OCI-LY7 (cell line): ENCODE data around the gene AFMID. TPM values are rescaled to one million over a fixed set of nuclear protein-coding genes. Genes with fewer than 3 reads are reported as not detected.
A peak's percentile ranks its signal among the peaks of the same experiment; 100 is the strongest.

Experiments used
- Bru-seq: library from RNA; stranded (reverse); fragments of 400-500 nt; gene quantifications from one replicate; lab custom pipeline; 2021; lab: Mats Ljungman, UMichigan
- BruChase-seq, 2 experiments: library from RNA; stranded (reverse); fragments of 400-500 nt; gene quantifications; one replicate each; lab custom pipeline; 2021; lab: Mats Ljungman, UMichigan
- BruUV-seq: library from RNA; stranded (reverse); fragments of 400-500 nt; replicated peaks from 2 replicates; lab custom pipeline; 2021; lab: Mats Ljungman, UMichigan
- CTCF ChIA-PET: fragments of 300-600 bp; sonication (Branson Sonifier 250); formaldehyde crosslinking; loops from one replicate; lab custom pipeline; 2022; ENCODE audit warnings: antibody characterized with exemption; ENCODE audit not compliant: unreplicated experiment; lab: Charles Lee
- POLR2A ChIA-PET: fragments of 300-600 bp; sonication (Branson Sonifier 250); formaldehyde crosslinking; loops from one replicate; lab custom pipeline; 2022; ENCODE audit warnings: antibody characterized with exemption; lab: Charles Lee
- DNase-seq: peaks from one replicate; pipeline ENCODE4 v3.0.0-alpha.2; 2015; ENCODE audit warnings: low spot score
- H2AFZ ChIP-seq: fragments of 200-600 bp; sonication (generic), shearing (Covaris generic); 2 replicates; pipeline ENCODE4 v1.6.1; 2014; ENCODE audit warnings: mild to moderate bottlenecking, antibody characterized with exemption, low read length, moderate library complexity
- H3K27ac ChIP-seq: fragments of 200-600 bp; sonication (generic); 2 replicates; pipeline ENCODE4 v1.5.1; 2014; ENCODE audit warnings: mixed run types, low read depth, mild to moderate bottlenecking, moderate library complexity, low read length, inconsistent platforms; ENCODE audit not compliant: poor library complexity, severe bottlenecking
- H3K36me3 ChIP-seq: fragments of 200-600 bp; sonication (generic); 2 replicates; pipeline ENCODE4 v1.6.1; 2014; ENCODE audit warnings: mild to moderate bottlenecking, antibody characterized with exemption, low read length, moderate library complexity, mixed read lengths; ENCODE audit not compliant: insufficient read depth
- H3K4me1 ChIP-seq: fragments of 200-600 bp; sonication (generic); 2 replicates; pipeline ENCODE4 v1.5.1; 2014; ENCODE audit warnings: mild to moderate bottlenecking, low read length; ENCODE audit not compliant: insufficient read depth, poor library complexity, severe bottlenecking
- H3K4me2 ChIP-seq: fragments of 200-600 bp; sonication (generic); 2 replicates; pipeline ENCODE4 v1.6.1; 2014; ENCODE audit warnings: mild to moderate bottlenecking, low read length
- H3K4me3 ChIP-seq: fragments of 200-600 bp; sonication (generic); 2 replicates; pipeline ENCODE4 v1.5.1; 2014; ENCODE audit warnings: mild to moderate bottlenecking, low read depth, low read length; ENCODE audit not compliant: poor library complexity, severe bottlenecking
- H3K79me2 ChIP-seq: fragments of 200-600 bp; sonication (generic); 2 replicates; pipeline ENCODE4 v1.6.1; 2016; ENCODE audit warnings: low read depth, mild to moderate bottlenecking, low read length, moderate library complexity, mixed read lengths; ENCODE audit not compliant: insufficient read depth
- H3K9me2 ChIP-seq: fragments of 200-600 bp; sonication (generic); 2 replicates; pipeline ENCODE4 v1.6.1; 2016; ENCODE audit warnings: mild to moderate bottlenecking, low read length, mixed read lengths; ENCODE audit not compliant: insufficient read depth
- H3K9me3 ChIP-seq: fragments of 200-600 bp; sonication (generic); 2 replicates; pipeline ENCODE4 v1.6.1; 2014; ENCODE audit warnings: mild to moderate bottlenecking, mixed run types, low read length, mixed read lengths
- H4K20me1 ChIP-seq: fragments of 200-600 bp; sonication (generic); 2 replicates; pipeline ENCODE4 v1.6.1; 2014; ENCODE audit warnings: mild to moderate bottlenecking, antibody characterized with exemption, low read length, moderate library complexity, mixed read lengths; ENCODE audit not compliant: insufficient read depth
- CTCF ChIP-seq: fragments of 200-600 bp; sonication (generic); conservative IDR thresholded peaks from 2 replicates; pipeline ENCODE4 v1.5.1; 2014; ENCODE audit warnings: mild to moderate bottlenecking, antibody characterized with exemption, low read length, moderate library complexity, mixed read lengths
- EZH2phosphoT487 ChIP-seq: fragments of 200-600 bp; sonication (generic); IDR thresholded peaks from 2 replicates; pipeline ENCODE4 v1.6.1; 2018; ENCODE audit warnings: low read depth, borderline replicate concordance, mild to moderate bottlenecking, mixed run types, antibody characterized with exemption, low read length, moderate library complexity, mixed read lengths
- intact Hi-C: fragments of 100-400 bp; cut with micrococcal nuclease; formaldehyde crosslinking; loops from one replicate; pipeline ENCODE4 v1.10.0; 2022; ENCODE audit not compliant: unreplicated experiment
- long read RNA-seq: library from polyadenylated mRNA; stranded (forward); transcript quantifications from one replicate; pipeline ENCODE4 v2.0.0, GENCODE V29; 2022
- total RNA-seq, 2 experiments: library from RNA; depleted of rRNA in 1 of 2; stranded (reverse); fragments of >200 nt in 1 of 2; shearing (Covaris generic) in 1 of 2; gene quantifications; 2 replicates each; pipeline ENCODE4 v1.2.3, GENCODE V29; 2014 to 2022

AFMID gene
- total RNA-seq (2014; rRNA removed; shearing (Covaris generic)) (87.8 and 89.1 TPM in 2 replicates), total RNA-seq (2022) (90.2 and 101 TPM in 2 replicates), Bru-seq, nascent RNA (percentile 74 among the genes with signal in this experiment), BruChase-seq, experiment 1, labeled RNA remaining after a 6-hour chase (percentile 79 among the genes with signal in this experiment), BruChase-seq, experiment 2, labeled RNA remaining after a 2-hour chase (percentile 79 among the genes with signal in this experiment)
- long read RNA-seq, partial matches to known transcripts: 0 of 9 reads
- long read RNA-seq, other reads (novel, unspliced or antisense): 6 of 9 reads

- Histone ChIP-seq H3K36me3 (peaks cover 57% of the 10 kb centered on the region), H3K4me1 (peaks cover 60% of the 10 kb centered on the region), H3K4me3 (peak within 1 kb of the TSS; percentile 76), H3K27ac (peak within 1 kb of the TSS; percentile 41), H2AFZ (peak within 1 kb of the TSS; percentile 49; the same call in 1 of the 2 replicates), H3K9me2 (no peaks in the 10 kb centered on the region), H3K9me3 (no peaks in the 10 kb centered on the region), H3K4me2 (peak within 1 kb of the TSS; percentile 84), H3K79me2 (peaks cover 57% of the 10 kb centered on the region), H4K20me1 (peaks cover 3% of the 10 kb centered on the region; the same call in 1 of the 2 replicates)
- ChIA-PET POLR2A (interaction anchor here (0.6 to 1.7 kb wide), 10 partner anchors 11 to 133 kb away, joined by 3 to 6 read pairs (median 4); partner anchors contain the start of gene TMC6), CTCF (interaction anchor here (0.6 to 1.6 kb wide), 4 partner anchors 11 to 1770 kb away, joined by 3 to 5 read pairs (median 4); partner anchors contain the start of gene TMC8)
- intact Hi-C loops: loop anchor here (1.0 to 2.0 kb wide), 3 partner anchors 55 to 65 kb away; no protein-coding TSS in a partner anchor
- DNase-seq: peak; percentile 98
- BruUV-seq: no TSS peak
- no peak for TF ChIP-seq EZH2phosphoT487
- peak; percentile 67 for TF ChIP-seq CTCF
Measured at GRCh38 chr17:78186692-78187595, at the start of gene AFMID, which contains the start of gene TK1. Gene AFMID (plus strand): TSS chr17:78187362. CDS start chr17:78187371, 9 bp downstream. Gene TK1 (minus strand): TSS chr17:78187052. CDS start chr17:78186994, 58 bp downstream.

DNA sequence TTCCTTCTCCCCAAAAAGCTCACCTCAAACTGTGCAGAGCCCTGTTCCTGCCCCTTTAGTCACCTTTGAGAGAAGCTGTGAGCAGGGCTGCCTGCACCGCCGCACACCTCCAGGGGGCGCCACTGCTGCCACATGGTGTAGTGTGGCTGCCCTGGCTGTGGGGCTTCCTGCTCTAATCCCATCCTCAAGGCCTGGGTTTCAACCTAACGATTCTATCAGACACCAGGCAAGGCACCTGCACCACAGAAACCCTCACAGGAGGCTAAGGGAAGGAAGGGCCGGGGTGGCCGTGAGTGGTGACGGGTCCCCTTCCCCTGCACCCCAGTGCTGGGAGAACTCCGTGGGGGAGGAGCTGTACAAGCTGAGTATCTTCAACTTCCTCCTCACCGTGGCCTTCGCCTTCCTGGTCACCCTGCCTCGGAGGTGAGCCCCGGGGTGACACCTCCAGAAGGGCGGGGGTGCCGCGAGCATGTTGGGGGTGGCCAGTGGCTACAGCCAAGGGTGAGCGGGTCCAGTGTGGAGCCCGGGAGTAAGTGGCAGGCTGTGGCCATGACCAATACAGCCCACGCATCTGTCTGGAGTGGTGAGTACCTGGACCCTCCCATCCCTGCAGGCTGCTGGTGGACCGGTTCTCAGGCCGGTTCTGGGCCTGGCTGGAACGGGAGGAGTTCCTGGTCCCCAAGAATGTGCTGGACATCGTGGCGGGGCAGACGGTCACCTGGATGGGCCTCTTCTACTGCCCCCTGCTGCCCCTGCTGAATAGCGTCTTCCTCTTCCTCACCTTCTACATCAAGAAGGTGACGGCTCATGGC, 49.6 kb upstream of the AFMID start:
- no peak overlapping the region for H2AFZ ChIP-seq
- no peaks in the 10 kb centered on the region for H3K9me3 ChIP-seq
- H3K4me1 ChIP-seq: peaks cover 34% of the 10 kb centered on the region
- CTCF ChIA-PET: interaction anchor here (0.7 kb wide), 2 partner anchors 12 to 14 kb away, joined by 3 to 6 read pairs; no protein-coding TSS in a partner anchor
- H3K27ac ChIP-seq: no peak overlapping the region
- H3K36me3 ChIP-seq: peaks cover 63% of the 10 kb centered on the region
- POLR2A ChIA-PET: interaction anchor here (0.7 kb wide), 1 partner anchor 55 kb away, joined by 3 read pairs; no protein-coding TSS in a partner anchor
- intact Hi-C loops: no loop called here
- no peaks in the 10 kb centered on the region for H3K9me2 ChIP-seq
- no peaks in the 10 kb centered on the region for H3K79me2 ChIP-seq
- peak; percentile 96 for TF ChIP-seq CTCF
- no peak for TF ChIP-seq EZH2phosphoT487
- DNase-seq: peak; percentile 31
- no peak overlapping the region for H3K4me3 ChIP-seq
- H4K20me1 ChIP-seq: 0 out of 2 replicates have a peak, but pooled peaks cover 3% of the 10 kb centered on the region
- no TSS peak for BruUV-seq
- H3K4me2 ChIP-seq: no peak overlapping the region
